ENCODE measurements around the gene SLC36A1. TPM values are rescaled to one million over a fixed set of nuclear protein-coding genes. Genes with fewer than 3 reads are reported as not detected.

Gene SLC36A1
- total RNA-seq, 1 experiment from 2014 or later: 10.4 TPM

GRCh38 chr5:151430731-151431130 lies 16.7 kb upstream of the SLC36A1 start:
- Mint-ChIP-seq H3K27me3 (ENCODE audit: insufficient read depth, unreplicated experiment) (peaks cover 17% of the 10 kb centered on the region), H3K27ac (ENCODE audit: low read depth, unreplicated experiment) (no peak overlapping the region), H3K4me3 (ENCODE audit: unreplicated experiment) (no peak overlapping the region), H3K36me3 (ENCODE audit: insufficient read depth, unreplicated experiment) (peaks cover 4% of the 10 kb centered on the region), H3K4me1 (ENCODE audit: insufficient read depth, unreplicated experiment) (no peaks in the 10 kb centered on the region), H3K9me3 (ENCODE audit: unreplicated experiment) (peaks cover 9% of the 10 kb centered on the region)
- TF ChIP-seq CTCF (IDR thresholded peaks at IDR 0.05; ENCODE audit: unreplicated experiment): no peak
- intact Hi-C loops (cut with micrococcal nuclease): no loop called here
- BruUV-seq (replicated peaks): no TSS peak
- ChIA-PET POLR2A (no interaction called here), CTCF (interaction anchor here (0.5 to 1.8 kb wide), 5 partner anchors 17 to 973 kb away, joined by 3 to 6 read pairs (median 3); partner anchors contain the start of gene SLC36A1)
- no peak for DNase-seq (ENCODE audit: unreplicated experiment)

GRCh38 chr5:151431666-151432065 lies 15.7 kb upstream of the SLC36A1 start:
- DNase-seq (ENCODE audit: unreplicated experiment): no peak
- intact Hi-C loops (cut with micrococcal nuclease): no loop called here
- no TSS peak for BruUV-seq (replicated peaks)
- TF ChIP-seq CTCF (IDR thresholded peaks at IDR 0.05; ENCODE audit: unreplicated experiment): no peak
- H3K9me3 Mint-ChIP-seq (ENCODE audit: unreplicated experiment): peaks cover 9% of the 10 kb centered on the region
- POLR2A ChIA-PET: no interaction called here
- H3K27ac Mint-ChIP-seq (ENCODE audit: low read depth, unreplicated experiment): no peak overlapping the region
- H3K4me1 Mint-ChIP-seq (ENCODE audit: insufficient read depth, unreplicated experiment): no peaks in the 10 kb centered on the region
- H3K36me3 Mint-ChIP-seq (ENCODE audit: insufficient read depth, unreplicated experiment): no peaks in the 10 kb centered on the region
- H3K4me3 Mint-ChIP-seq (ENCODE audit: unreplicated experiment): no peak overlapping the region
- peaks cover 17% of the 10 kb centered on the region for H3K27me3 Mint-ChIP-seq (ENCODE audit: insufficient read depth, unreplicated experiment)
- CTCF ChIA-PET: interaction anchor here (0.8 to 1.8 kb wide), 5 partner anchors 9 to 309 kb away, joined by 3 to 6 read pairs (median 3); partner anchors contain the start of gene SLC36A1

- H3K4me3 Mint-ChIP-seq (ENCODE audit: unreplicated experiment): no peak overlapping the region
- no TSS peak for BruUV-seq (replicated peaks)
- peaks cover 9% of the 10 kb centered on the region for H3K9me3 Mint-ChIP-seq (ENCODE audit: unreplicated experiment)
- ChIA-PET CTCF (interaction anchor here (0.9 to 2.6 kb wide), 5 partner anchors 9 to 308 kb away, joined by 3 to 10 read pairs (median 3); partner anchors contain the start of gene SLC36A1), POLR2A (no interaction called here)
- intact Hi-C loops (cut with micrococcal nuclease): no loop called here
- no peaks in the 10 kb centered on the region for H3K4me1 Mint-ChIP-seq (ENCODE audit: insufficient read depth, unreplicated experiment)
- H3K36me3 Mint-ChIP-seq (ENCODE audit: insufficient read depth, unreplicated experiment): no peaks in the 10 kb centered on the region
- no peak for DNase-seq (ENCODE audit: unreplicated experiment)
- no peak overlapping the region for H3K27ac Mint-ChIP-seq (ENCODE audit: low read depth, unreplicated experiment)
- TF ChIP-seq CTCF (IDR thresholded peaks at IDR 0.05; ENCODE audit: unreplicated experiment): no peak
- H3K27me3 Mint-ChIP-seq (ENCODE audit: insufficient read depth, unreplicated experiment): peaks cover 17% of the 10 kb centered on the region
These were observed 15.2 kb upstream of the SLC36A1 start for GRCh38 chr5:151432210-151432609.

- Mint-ChIP-seq H3K27me3 (ENCODE audit: insufficient read depth, unreplicated experiment) (peaks cover 17% of the 10 kb centered on the region), H3K4me1 (ENCODE audit: insufficient read depth, unreplicated experiment) (no peaks in the 10 kb centered on the region), H3K9me3 (ENCODE audit: unreplicated experiment) (peaks cover 9% of the 10 kb centered on the region), H3K36me3 (ENCODE audit: insufficient read depth, unreplicated experiment) (no peaks in the 10 kb centered on the region), H3K4me3 (ENCODE audit: unreplicated experiment) (no peak overlapping the region), H3K27ac (ENCODE audit: low read depth, unreplicated experiment) (no peak overlapping the region)
- no peak for TF ChIP-seq CTCF (IDR thresholded peaks at IDR 0.05; ENCODE audit: unreplicated experiment)
- no peak for DNase-seq (ENCODE audit: unreplicated experiment)
- intact Hi-C loops (cut with micrococcal nuclease): no loop called here
- CTCF ChIA-PET: interaction anchor here (0.7 to 2.6 kb wide), 5 partner anchors 8 to 310 kb away, joined by 3 to 10 read pairs (median 3); partner anchors contain the start of gene SLC36A1
- POLR2A ChIA-PET: no interaction called here
- no TSS peak for BruUV-seq (replicated peaks)
These were observed 12.7 kb upstream of the SLC36A1 start for GRCh38 chr5:151434570-151435237.
